GM12878 (cell line): ENCODE measurements around the gene ADAM15. TPM values are rescaled to one million over a fixed set of nuclear protein-coding genes. Genes with fewer than 3 reads are reported as not detected.

ENCODE experiments used
- ATAC-seq: fragments of 200-7000 bp; cut with Tn5 transposase; 3 replicates; pipeline ENCODE4 v1.9.1; 2020; ENCODE audit warnings: mild to moderate bottlenecking, moderate library complexity
- BruUV-seq: library from RNA; stranded (reverse); fragments of 400-500 nt; replicated peaks from 2 replicates; lab custom pipeline; 2021; lab: Mats Ljungman, UMichigan
- CTCF ChIA-PET: fragments of 300-600 bp; sonication (Branson Sonifier 250); formaldehyde crosslinking; extraction: SDS; loops from one replicate; lab custom pipeline; 2021; ENCODE audit warnings: inconsistent platforms; lab: Yijun Ruan, JAX
- POLR2A ChIA-PET: fragments of 350-600 bp; formaldehyde crosslinking; extraction: SDS; loops from one replicate; lab custom pipeline; 2021; ENCODE audit warnings: inconsistent platforms; lab: Charles Lee
- RAD21 ChIA-PET: fragments of 300-600 bp; sonication (Branson Sonifier 250); formaldehyde crosslinking; loops from one replicate; lab custom pipeline; 2023; ENCODE audit warnings: antibody characterized with exemption; ENCODE audit not compliant: unreplicated experiment; lab: Charles Lee
- SMC1A ChIA-PET: fragments of 300-600 bp; sonication (Branson Sonifier 250); formaldehyde crosslinking; loops from one replicate; lab custom pipeline; 2023; ENCODE audit not compliant: unreplicated experiment, uncharacterized antibody; lab: Charles Lee
- DNase-seq: peaks from one replicate; pipeline ENCODE4 v3.0.0-alpha.2; 2011; ENCODE audit warnings: low read depth, low spot score
- FAIRE-seq: peaks from 3 replicates; lab custom pipeline; 2011; peaks lifted over from hg19 to GRCh38; lab: Jason Lieb, UNC
- H2AFZ ChIP-seq: 2 replicates; pipeline ENCODE4 v1.6.0; 2011; ENCODE audit warnings: low read depth, low read length, control low read depth; ENCODE audit not compliant: control insufficient read depth
- H3K27ac ChIP-seq: 2 replicates; pipeline ENCODE4 v1.5.1; 2011; ENCODE audit warnings: control low read depth; ENCODE audit not compliant: control insufficient read depth, insufficient read depth
- H3K27me3 ChIP-seq, 2 experiments: replicated peaks in 1 of 2; 2 replicates each; pipeline versions ENCODE4 v1.6.0 to v1.6.1; 2011; ENCODE audit warnings: low read length in 1 of 2; ENCODE audit not compliant: control insufficient read depth in 2 of 2, insufficient read depth in 2 of 2
- H3K36me3 ChIP-seq, 2 experiments: 2 replicates each; pipeline ENCODE4 v1.5.1; 2011; ENCODE audit warnings: low read length in 1 of 2; ENCODE audit not compliant: control insufficient read depth in 2 of 2, insufficient read depth in 2 of 2
- H3K4me1 ChIP-seq: 2 replicates; pipeline ENCODE4 v1.6.1; 2011; ENCODE audit warnings: mild to moderate bottlenecking, low read length, moderate library complexity, mixed read lengths; ENCODE audit not compliant: control insufficient read depth, insufficient read depth
- H3K4me2 ChIP-seq: 2 replicates; pipeline ENCODE4 v1.6.0; 2011; ENCODE audit warnings: control low read depth; ENCODE audit not compliant: control insufficient read depth, insufficient read depth
- H3K4me3 ChIP-seq: fragments of 200-600 bp; sonication (generic); 2 replicates; pipeline ENCODE4 v1.5.1; 2016
- H3K79me2 ChIP-seq: 2 replicates; pipeline ENCODE4 v1.6.0; 2011; ENCODE audit warnings: low read length; ENCODE audit not compliant: control insufficient read depth, insufficient read depth
- H3K9ac ChIP-seq: 2 replicates; pipeline ENCODE4 v1.8.0; 2011; ENCODE audit warnings: low read length, control low read depth, mixed read lengths; ENCODE audit not compliant: control insufficient read depth, insufficient read depth
- H3K9me3 ChIP-seq: replicated peaks from 3 replicates; pipeline ENCODE4 v1.5.1; 2011; ENCODE audit warnings: mild to moderate bottlenecking, low read length; ENCODE audit not compliant: control insufficient read depth, insufficient read depth
- H4K20me1 ChIP-seq: 2 replicates; pipeline ENCODE4 v1.6.0; 2011; ENCODE audit not compliant: control insufficient read depth, insufficient read depth
- E4F1 ChIP-seq: fragments of 450-650 bp; IDR thresholded peaks from 2 replicates; pipeline ENCODE4 v1.6.1; 2018; ENCODE audit warnings: borderline replicate concordance, mild to moderate bottlenecking; ENCODE audit not compliant: partially characterized antibody
- EZH2 ChIP-seq: IDR thresholded peaks from 2 replicates; pipeline ENCODE4 v1.6.1; 2012; ENCODE audit warnings: low read depth, mild to moderate bottlenecking, control low read depth, inconsistent platforms, low read length, borderline replicate concordance; ENCODE audit not compliant: control insufficient read depth
- GABPA ChIP-seq: IDR thresholded peaks from 2 replicates; pipeline ENCODE4 v1.6.1; 2014; ENCODE audit warnings: antibody characterized with exemption, low read depth, mild to moderate bottlenecking, inconsistent platforms
- HCFC1 ChIP-seq: fragments of 150-350 bp; IDR thresholded peaks from 2 replicates; pipeline ENCODE4 v1.6.1; 2014; ENCODE audit warnings: low read length
- HDAC6 ChIP-seq: fragments of 200-600 bp; sonication (generic); IDR thresholded peaks from one replicate; pipeline ENCODE4 v1.8.0; 2017; ENCODE audit warnings: antibody characterized with exemption; ENCODE audit not compliant: unreplicated experiment
- RB1 ChIP-seq: fragments of 450-650 bp; formaldehyde crosslinking; IDR thresholded peaks from 2 replicates; pipeline ENCODE4 v1.6.1; 2017; ENCODE audit warnings: mild to moderate bottlenecking, borderline replicate concordance
- SRF ChIP-seq, 2 experiments: IDR thresholded peaks; 2 replicates each; pipeline ENCODE4 v1.6.1; 2011; ENCODE audit warnings: low read depth in 2 of 2, low read length in 2 of 2, mild to moderate bottlenecking in 1 of 2, moderate library complexity in 1 of 2
- ZNF217 ChIP-seq: fragments of 450-650 bp; IDR thresholded peaks from 2 replicates; pipeline ENCODE4 v1.6.1; 2017; ENCODE audit warnings: antibody characterized with exemption, mild to moderate bottlenecking
- ZNF274 ChIP-seq: IDR thresholded peaks from one replicate; pipeline ENCODE4 v1.8.0; 2011; ENCODE audit not compliant: insufficient read length, insufficient read depth
- WGBS: methylation state at CpG from one replicate; pipeline ENCODE4 v1.1.6; 2016; ENCODE audit warnings: low lambda C conversion rate; ENCODE audit not compliant: insufficient replicate concordance, insufficient coverage; ENCODE audit errors: missing lambda C conversion rate; 5-methylcytosine and 5-hydroxymethylcytosine counted together
- in situ Hi-C: fragments of 300-500 bp; cut with MboI; formaldehyde crosslinking; loops from 9 replicates; pipeline ENCODE4 v1.14.3; 2018; ENCODE audit warnings: mixed read lengths
- intact Hi-C: fragments of 100-400 bp; cut with micrococcal nuclease; formaldehyde crosslinking; loops from one replicate; pipeline ENCODE4 v1.14.2; 2022; ENCODE audit not compliant: unreplicated experiment
- polyA plus RNA-seq, 11 experiments: library from polyadenylated mRNA; depleted of rRNA in 4 of 11; unstranded in 6 of 11; stranded (reverse) in 5 of 11; fragments of >200 nt; fragmentation: Nextera tagmentation in 4 of 11; fragmentation: Illumina TruSeq in 1 of 11; extraction: Ambion mirVana in 4 of 11; extraction: Trizol in 1 of 11; gene quantifications; 1 replicate in 1 of 11; 2 replicates in 10 of 11; pipeline versions ENCODE4 v1.2.1 to v1.2.3, GENCODE V29; 2011 to 2016; ENCODE audit warnings: inconsistent platforms in 2 of 11, missing spikeins in 2 of 11, low read depth in 1 of 11
- total RNA-seq, 4 experiments: library from RNA; depleted of rRNA in 3 of 4; stranded (reverse); fragments of >200 nt in 3 of 4; fragmentation: Illumina TruSeq in 1 of 4; extraction: Trizol in 1 of 4; gene quantifications; 2 replicates each; pipeline versions ENCODE4 v1.2.1 to v1.2.3, GENCODE V29; 2013 to 2021

Gene ADAM15
- total and polyA plus RNA-seq, 10 of the 15 experiments (the other 5 are each of a cell fraction or from before 2014, with no cell fraction given), result 0.29 to 38.8 (median 14.7) TPM

DNA sequence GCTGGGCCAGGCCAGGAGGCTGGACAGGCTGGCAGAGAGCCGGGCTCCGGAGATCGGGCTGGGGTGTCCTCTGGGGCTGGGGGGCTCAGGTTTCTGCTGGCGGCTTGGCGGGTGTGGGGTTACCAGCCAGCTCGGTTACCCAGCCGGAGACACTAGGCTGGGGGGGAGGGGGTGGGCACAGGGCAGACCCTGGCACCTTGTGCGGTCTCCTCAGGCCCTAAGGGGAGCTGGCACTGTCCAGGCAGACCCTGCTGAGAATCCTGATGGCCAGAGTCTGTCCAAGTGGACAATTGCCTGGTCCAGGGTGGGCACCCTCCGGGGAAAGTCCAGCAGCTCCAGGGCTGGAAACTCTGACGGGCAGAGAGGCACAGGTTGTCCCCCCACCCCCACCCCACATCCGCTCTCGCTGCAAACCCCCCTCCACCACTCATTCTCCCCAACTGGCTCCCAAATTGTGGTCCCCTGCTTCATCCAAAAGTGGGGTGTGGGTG lies 41.9 kb upstream of the ADAM15 start:
- Histone ChIP-seq H3K79me2 (peaks cover 43% of the 10 kb centered on the region), H3K4me3 (no peak overlapping the region), H3K27me3 (no peaks in the 10 kb centered on the region), H3K4me1 (peaks cover 58% of the 10 kb centered on the region), H3K9me3 (no peaks in the 10 kb centered on the region), H3K4me2 (peak overlapping the region; percentile 33; the same call in 1 of the 2 replicates), H3K36me3 (peaks cover 0 to 8% of the 10 kb centered on the region in 2 experiments; a peak in 3 of 4 replicates), H3K9ac (no peak overlapping the region), H3K27ac (no peak overlapping the region), H4K20me1 (0 out of 2 replicates have a peak, but pooled peaks cover 3% of the 10 kb centered on the region), H2AFZ (no peak overlapping the region)
- ATAC-seq, result no peak
- intact Hi-C loops (no loop called here), in situ Hi-C loops (no loop called here)
- no peak for FAIRE-seq
- ChIA-PET POLR2A (no interaction called here), RAD21 (no interaction called here), CTCF (interaction anchor here (2.1 to 3.6 kb wide), 2 partner anchors 8 to 10 kb away, joined by 9 to 27 read pairs; no protein-coding TSS in a partner anchor), SMC1A (no interaction called here)
- TF ChIP-seq SRF (IDR thresholded peaks at IDR 0.05; ENCODE audit: low read depth in 2 of 2, low read length in 2 of 2), result no peak
- TF ChIP-seq GABPA, result no peak
- no peak for TF ChIP-seq HCFC1
- TF ChIP-seq E4F1, result no peak
- TF ChIP-seq HDAC6, result no peak
- TF ChIP-seq ZNF217, result no peak
- TF ChIP-seq RB1, result no peak
- TF ChIP-seq ZNF274, result no peak
- TF ChIP-seq EZH2, result no peak
- no peak for DNase-seq
- WGBS, result 96% methylated on average over 4 of the region's 12 CpGs
- BruUV-seq, result no TSS peak
